Measurements from ENCODE around the gene TRIM54. TPM values are rescaled to one million over a fixed set of nuclear protein-coding genes. Genes with fewer than 3 reads are reported as not detected.

TRIM54 gene
- total and polyA plus RNA-seq, 9 of the 15 experiments (the other 6 are each of a cell fraction or from before 2014, with no cell fraction given): not detected

DNA sequence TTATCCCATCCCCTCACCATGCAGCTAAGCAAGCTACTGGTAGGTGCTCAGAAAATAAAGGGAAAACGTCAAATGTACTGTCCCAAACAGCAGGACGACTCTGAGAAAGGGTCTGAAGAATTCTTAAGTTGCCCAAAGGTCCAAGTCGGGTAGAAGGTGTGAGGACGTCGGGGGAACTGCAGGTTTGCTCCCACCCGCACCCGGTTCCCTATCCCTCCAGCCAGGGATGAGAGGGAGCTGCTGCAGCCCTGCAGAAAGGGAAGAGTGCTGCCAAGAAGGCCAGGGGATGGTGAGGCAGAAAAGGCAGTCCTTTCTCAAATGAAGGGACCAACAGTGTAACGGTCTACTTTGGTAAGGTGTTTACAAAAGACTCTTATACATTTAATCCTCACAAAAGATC, 32.9 kb downstream of the TRIM54 start:
- H3K27me3 ChIP-seq (ENCODE audit: control insufficient read depth in 2 of 2, insufficient read depth in 2 of 2, low read length in 2 of 2): no peaks in the 10 kb centered on the region
- FAIRE-seq (no peak), DNase-seq (ENCODE audit: extremely low read depth in 1 of 4, low spot score in 3 of 4) (no peak), ATAC-seq (no peak)
- peak overlapping the region in 1 of 2 experiments; percentile 78; a peak in 1 of 4 replicates for H3K9ac ChIP-seq (ENCODE audit: insufficient read depth in 1 of 2, low read depth in 2 of 2, low read length in 2 of 2)
- H3K36me3 ChIP-seq (ENCODE audit: control insufficient read depth, insufficient read depth, low read length): peaks cover 14% of the 10 kb centered on the region; the same call in 1 of the 3 replicates
- no TSS peak for BruUV-seq (replicated peaks)
- ChIA-PET POLR2A (interaction anchor here (0.6 to 1.8 kb wide), 4 partner anchors 8 to 215 kb away, joined by 3 to 4 read pairs (median 3); no protein-coding TSS in a partner anchor), CTCF (ENCODE audit: low intra/inter-chr PET ratio) (no interaction called here)
- H3K9me1 ChIP-seq (ENCODE audit: control insufficient read depth, insufficient read depth, low read length): peaks cover 7% of the 10 kb centered on the region
- 46% methylated on average over 8 of the region's 8 CpGs for WGBS (ENCODE audit: insufficient coverage, low coverage, missing lambda C conversion rate)
- H3K4me3 ChIP-seq: no peak overlapping the region
- in situ Hi-C loops (cut with MboI) (no loop called here), intact Hi-C loops (cut with micrococcal nuclease) (no loop called here)
- peaks cover 0 to 8% of the 10 kb centered on the region in 2 experiments; a peak in 3 of 5 replicates for H3K4me1 ChIP-seq (replicated peaks in 1 of 2; ENCODE audit: control insufficient read depth in 2 of 2, insufficient read depth in 2 of 2, low read length in 2 of 2)
- no peaks in the 10 kb centered on the region for H3K9me3 ChIP-seq (replicated peaks; ENCODE audit: control insufficient read depth, insufficient read depth, low read depth, low read length)
- no peak overlapping the region for H3K4me2 ChIP-seq (ENCODE audit: insufficient read depth, low read length)
- H4K20me1 ChIP-seq (replicated peaks; ENCODE audit: control insufficient read depth, insufficient read depth, low read length): 0 out of 2 replicates have a peak, but pooled peaks cover 6% of the 10 kb centered on the region
- H3K27ac ChIP-seq (ENCODE audit: extremely low read depth, low read depth, low read length): no peak overlapping the region
- no peak overlapping the region for H2AFZ ChIP-seq (ENCODE audit: low read depth, low read length)
- no peaks in the 10 kb centered on the region for H3K79me2 ChIP-seq (ENCODE audit: control insufficient read depth, insufficient read depth, low read length)
- TF ChIP-seq PURB (CRISPR knock-in tag; IDR thresholded peaks at IDR 0.05; ENCODE audit: low read depth): no peak
- TF ChIP-seq ZNF436 (CRISPR knock-in tag; IDR thresholded peaks at IDR 0.05): no peak
- no peak for TF ChIP-seq PTRF (tag; IDR thresholded peaks at IDR 0.05)
- no peak for TF ChIP-seq CXXC5 (CRISPR knock-in tag; IDR thresholded peaks at IDR 0.05)
- no peak for TF ChIP-seq ZNF444 (CRISPR knock-in tag; IDR thresholded peaks at IDR 0.05)
- TF ChIP-seq, protein P1, sequence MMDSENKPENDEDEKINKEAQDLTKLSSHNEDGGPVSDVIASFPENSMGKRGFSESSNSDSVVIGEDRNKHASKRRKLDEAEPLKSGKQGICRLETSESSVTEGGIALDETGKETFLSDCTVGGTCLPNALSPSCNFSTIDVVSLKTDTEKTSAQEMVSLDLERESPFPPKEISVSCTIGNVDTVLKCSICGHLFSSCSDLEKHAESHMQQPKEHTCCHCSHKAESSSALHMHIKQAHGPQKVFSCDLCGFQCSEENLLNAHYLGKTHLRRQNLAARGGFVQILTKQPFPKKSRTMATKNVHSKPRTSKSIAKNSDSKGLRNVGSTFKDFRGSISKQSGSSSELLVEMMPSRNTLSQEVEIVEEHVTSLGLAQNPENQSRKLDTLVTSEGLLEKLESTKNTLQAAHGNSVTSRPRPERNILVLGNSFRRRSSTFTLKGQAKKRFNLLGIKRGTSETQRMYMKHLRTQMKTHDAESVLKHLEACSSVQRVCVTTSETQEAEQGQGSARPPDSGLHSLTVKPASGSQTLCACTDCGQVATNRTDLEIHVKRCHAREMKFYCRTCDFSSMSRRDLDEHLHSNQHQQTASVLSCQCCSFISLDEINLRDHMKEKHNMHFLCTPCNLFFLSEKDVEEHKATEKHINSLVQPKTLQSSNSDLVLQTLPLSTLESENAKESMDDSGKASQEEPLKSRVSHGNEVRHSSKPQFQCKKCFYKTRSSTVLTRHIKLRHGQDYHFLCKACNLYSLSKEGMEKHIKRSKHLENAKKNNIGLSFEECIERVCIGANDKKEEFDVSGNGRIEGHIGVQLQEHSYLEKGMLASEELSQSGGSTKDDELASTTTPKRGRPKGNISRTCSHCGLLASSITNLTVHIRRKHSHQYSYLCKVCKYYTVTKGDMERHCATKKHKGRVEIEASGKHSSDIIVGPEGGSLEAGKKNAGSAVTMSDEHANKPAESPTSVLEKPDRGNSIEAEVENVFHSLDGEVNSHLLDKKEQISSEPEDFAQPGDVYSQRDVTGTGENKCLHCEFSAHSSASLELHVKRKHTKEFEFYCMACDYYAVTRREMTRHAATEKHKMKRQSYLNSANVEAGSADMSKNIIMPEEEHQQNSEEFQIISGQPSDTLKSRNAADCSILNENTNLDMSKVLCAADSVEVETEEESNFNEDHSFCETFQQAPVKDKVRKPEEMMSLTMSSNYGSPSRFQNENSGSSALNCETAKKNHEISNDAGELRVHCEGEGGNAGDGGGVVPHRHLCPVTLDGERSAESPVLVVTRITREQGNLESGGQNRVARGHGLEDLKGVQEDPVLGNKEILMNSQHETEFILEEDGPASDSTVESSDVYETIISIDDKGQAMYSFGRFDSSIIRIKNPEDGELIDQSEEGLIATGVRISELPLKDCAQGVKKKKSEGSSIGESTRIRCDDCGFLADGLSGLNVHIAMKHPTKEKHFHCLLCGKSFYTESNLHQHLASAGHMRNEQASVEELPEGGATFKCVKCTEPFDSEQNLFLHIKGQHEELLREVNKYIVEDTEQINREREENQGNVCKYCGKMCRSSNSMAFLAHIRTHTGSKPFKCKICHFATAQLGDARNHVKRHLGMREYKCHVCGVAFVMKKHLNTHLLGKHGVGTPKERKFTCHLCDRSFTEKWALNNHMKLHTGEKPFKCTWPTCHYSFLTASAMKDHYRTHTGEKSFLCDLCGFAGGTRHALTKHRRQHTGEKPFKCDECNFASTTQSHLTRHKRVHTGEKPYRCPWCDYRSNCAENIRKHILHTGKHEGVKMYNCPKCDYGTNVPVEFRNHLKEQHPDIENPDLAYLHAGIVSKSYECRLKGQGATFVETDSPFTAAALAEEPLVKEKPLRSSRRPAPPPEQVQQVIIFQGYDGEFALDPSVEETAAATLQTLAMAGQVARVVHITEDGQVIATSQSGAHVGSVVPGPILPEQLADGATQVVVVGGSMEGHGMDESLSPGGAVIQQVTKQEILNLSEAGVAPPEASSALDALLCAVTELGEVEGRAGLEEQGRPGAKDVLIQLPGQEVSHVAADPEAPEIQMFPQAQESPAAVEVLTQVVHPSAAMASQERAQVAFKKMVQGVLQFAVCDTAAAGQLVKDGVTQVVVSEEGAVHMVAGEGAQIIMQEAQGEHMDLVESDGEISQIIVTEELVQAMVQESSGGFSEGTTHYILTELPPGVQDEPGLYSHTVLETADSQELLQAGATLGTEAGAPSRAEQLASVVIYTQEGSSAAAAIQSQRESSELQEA (IDR thresholded peaks at IDR 0.05; ENCODE audit: low read depth): no peak
- TF ChIP-seq, protein P2, sequence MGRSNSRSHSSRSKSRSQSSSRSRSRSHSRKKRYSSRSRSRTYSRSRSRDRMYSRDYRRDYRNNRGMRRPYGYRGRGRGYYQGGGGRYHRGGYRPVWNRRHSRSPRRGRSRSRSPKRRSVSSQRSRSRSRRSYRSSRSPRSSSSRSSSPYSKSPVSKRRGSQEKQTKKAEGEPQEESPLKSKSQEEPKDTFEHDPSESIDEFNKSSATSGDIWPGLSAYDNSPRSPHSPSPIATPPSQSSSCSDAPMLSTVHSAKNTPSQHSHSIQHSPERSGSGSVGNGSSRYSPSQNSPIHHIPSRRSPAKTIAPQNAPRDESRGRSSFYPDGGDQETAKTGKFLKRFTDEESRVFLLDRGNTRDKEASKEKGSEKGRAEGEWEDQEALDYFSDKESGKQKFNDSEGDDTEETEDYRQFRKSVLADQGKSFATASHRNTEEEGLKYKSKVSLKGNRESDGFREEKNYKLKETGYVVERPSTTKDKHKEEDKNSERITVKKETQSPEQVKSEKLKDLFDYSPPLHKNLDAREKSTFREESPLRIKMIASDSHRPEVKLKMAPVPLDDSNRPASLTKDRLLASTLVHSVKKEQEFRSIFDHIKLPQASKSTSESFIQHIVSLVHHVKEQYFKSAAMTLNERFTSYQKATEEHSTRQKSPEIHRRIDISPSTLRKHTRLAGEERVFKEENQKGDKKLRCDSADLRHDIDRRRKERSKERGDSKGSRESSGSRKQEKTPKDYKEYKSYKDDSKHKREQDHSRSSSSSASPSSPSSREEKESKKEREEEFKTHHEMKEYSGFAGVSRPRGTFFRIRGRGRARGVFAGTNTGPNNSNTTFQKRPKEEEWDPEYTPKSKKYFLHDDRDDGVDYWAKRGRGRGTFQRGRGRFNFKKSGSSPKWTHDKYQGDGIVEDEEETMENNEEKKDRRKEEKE (IDR thresholded peaks at IDR 0.05; ENCODE audit: borderline replicate concordance in 1 of 2, control insufficient read depth in 1 of 2, low read depth in 2 of 2, low read length in 1 of 2): no peak
- TF ChIP-seq, protein P3, sequence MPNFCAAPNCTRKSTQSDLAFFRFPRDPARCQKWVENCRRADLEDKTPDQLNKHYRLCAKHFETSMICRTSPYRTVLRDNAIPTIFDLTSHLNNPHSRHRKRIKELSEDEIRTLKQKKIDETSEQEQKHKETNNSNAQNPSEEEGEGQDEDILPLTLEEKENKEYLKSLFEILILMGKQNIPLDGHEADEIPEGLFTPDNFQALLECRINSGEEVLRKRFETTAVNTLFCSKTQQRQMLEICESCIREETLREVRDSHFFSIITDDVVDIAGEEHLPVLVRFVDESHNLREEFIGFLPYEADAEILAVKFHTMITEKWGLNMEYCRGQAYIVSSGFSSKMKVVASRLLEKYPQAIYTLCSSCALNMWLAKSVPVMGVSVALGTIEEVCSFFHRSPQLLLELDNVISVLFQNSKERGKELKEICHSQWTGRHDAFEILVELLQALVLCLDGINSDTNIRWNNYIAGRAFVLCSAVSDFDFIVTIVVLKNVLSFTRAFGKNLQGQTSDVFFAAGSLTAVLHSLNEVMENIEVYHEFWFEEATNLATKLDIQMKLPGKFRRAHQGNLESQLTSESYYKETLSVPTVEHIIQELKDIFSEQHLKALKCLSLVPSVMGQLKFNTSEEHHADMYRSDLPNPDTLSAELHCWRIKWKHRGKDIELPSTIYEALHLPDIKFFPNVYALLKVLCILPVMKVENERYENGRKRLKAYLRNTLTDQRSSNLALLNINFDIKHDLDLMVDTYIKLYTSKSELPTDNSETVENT (CRISPR knock-in tag; IDR thresholded peaks at IDR 0.05): no peak
